ENCODE measurements around the gene DEPDC5.

- no peak for TF ChIP-seq CTCF (IDR thresholded peaks at IDR 0.05)
- no peak for TF ChIP-seq POLR2AphosphoS5 (IDR thresholded peaks at IDR 0.05; ENCODE audit: insufficient read depth in 1 of 2, low read depth in 1 of 2)
- no peak for TF ChIP-seq POLR2A (IDR thresholded peaks at IDR 0.05)
Measured at GRCh38 chr22:31923747-31924146, 169.9 kb downstream of the DEPDC5 start.

Measured in vagina (tissue), 2 donors.